Astrocyte (in vitro differentiated cells and primary cell): Measurements from ENCODE around the gene TAF3.

Experiments
- CTCF ChIP-seq: IDR thresholded peaks from 2 replicates; pipeline ENCODE4 v1.5.1; 2011; ENCODE audit warnings: low read depth, mild to moderate bottlenecking, inconsistent platforms, low read length, moderate library complexity; ENCODE audit not compliant: insufficient read depth
- EZH2 ChIP-seq: IDR thresholded peaks from 2 replicates; pipeline ENCODE4 v1.6.1; 2012; ENCODE audit warnings: mild to moderate bottlenecking, low read length, inconsistent platforms; ENCODE audit not compliant: insufficient read depth

- no peak for TF ChIP-seq CTCF
- TF ChIP-seq EZH2 = no peak
Measured at GRCh38 chr10:7892146-7892545, 73.8 kb downstream of the TAF3 start.
